A549 treated with AZD2906 at 1 μM for 4 hours (cell line): Measurements from ENCODE around the gene FRK. TPM values are rescaled to one million over a fixed set of nuclear protein-coding genes. Genes with fewer than 3 reads are reported as not detected.

Experiments
- total RNA-seq: library from RNA; stranded (reverse); fragments of 200-300 nt; extraction: Qiagen RNA extraction; gene quantifications from 5 replicates; pipeline ENCODE4 v1.2.3, GENCODE V29; 2022

The FRK gene
- 0.95 to 1.4 TPM (median 1.1 TPM) in 5 replicates for total RNA-seq

DNA sequence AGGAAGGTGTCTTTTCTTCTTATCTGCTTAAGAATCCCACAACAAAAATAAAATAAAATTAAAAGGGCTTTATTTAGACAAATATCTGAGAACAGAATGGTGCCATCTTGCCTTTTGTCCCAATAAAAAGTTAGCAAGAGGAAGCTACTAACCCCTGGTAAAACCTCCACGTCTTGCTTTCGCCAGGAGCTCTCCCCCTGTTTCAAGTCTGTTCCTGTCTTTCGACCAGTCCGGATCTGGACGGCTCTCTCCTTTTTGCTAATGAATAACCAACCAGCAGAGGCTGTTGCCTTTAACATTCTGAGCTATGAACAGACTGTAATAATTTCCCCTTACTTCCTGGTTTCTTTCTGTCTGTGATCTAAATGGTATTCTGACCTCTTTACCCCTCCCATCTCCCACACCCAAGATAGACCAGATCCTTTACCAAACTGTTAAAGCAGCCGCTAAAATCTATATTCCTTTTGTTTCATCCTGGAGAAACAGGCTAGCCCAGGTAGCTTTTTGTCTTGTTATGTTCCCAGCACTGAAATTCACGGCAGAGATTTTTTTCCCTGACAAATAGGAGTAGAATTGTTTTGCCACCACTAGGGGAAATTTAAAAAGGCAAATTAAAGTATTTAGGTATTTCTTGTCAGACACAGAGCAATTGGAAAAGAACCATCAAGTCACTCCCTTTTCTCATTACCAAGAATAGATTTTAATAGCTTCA lies at the start of gene FRK:
Gene FRK (minus strand): TSS at position 320 of the 712 bp plus-strand sequence. CDS start 580 bp downstream, outside the sequence.

GRCh38 chr6:116100419-116101301 lies 40.0 kb upstream of the FRK start, which contains the start of gene NT5DC1:
TSS of gene NT5DC1 (plus strand) at chr6:116100853. CDS start at chr6:116100931, 78 bp downstream.

Other genes starting within 250 kb of the FRK start
- gene NT5DC1, start 40.0 kb upstream of the FRK start, total RNA-seq: 23.1 to 27.2 TPM (median 26.8 TPM) in 5 replicates
- 0.02 to 0.12 TPM (median 0.05 TPM) in 3 of 5 replicates, not detected in the others for gene COL10A1, start 65.2 kb upstream of the FRK start, total RNA-seq
- 2.7 to 3.7 TPM (median 3.1 TPM) in 5 replicates for gene TSPYL4, start 193.2 kb upstream of the FRK start, total RNA-seq
- gene TSPYL1, start 219.0 kb upstream of the FRK start, total RNA-seq: 25.3 to 33.4 TPM (median 26.8 TPM) in 5 replicates